Glutamatergic neuron (in vitro differentiated cells): ENCODE measurements around the gene BRINP3. TPM values are rescaled to one million over a fixed set of nuclear protein-coding genes. Genes with fewer than 3 reads are reported as not detected.

ENCODE experiments used
- DNase-seq: peaks from one replicate; pipeline ENCODE4 v3.0.0; 2022
- H3K27ac Mint-ChIP-seq: one replicate; pipeline ENCODE4 v1.8.0; 2020; ENCODE audit warnings: mild to moderate bottlenecking, mixed read lengths, inconsistent platforms; ENCODE audit not compliant: unreplicated experiment
- H3K27me3 Mint-ChIP-seq: one replicate; pipeline ENCODE4 v1.8.0; 2020; ENCODE audit warnings: mild to moderate bottlenecking, moderate library complexity, mixed read lengths, inconsistent platforms; ENCODE audit not compliant: unreplicated experiment
- H3K36me3 Mint-ChIP-seq: one replicate; pipeline ENCODE4 v1.8.0; 2020; ENCODE audit warnings: mild to moderate bottlenecking, mixed read lengths, inconsistent platforms; ENCODE audit not compliant: unreplicated experiment
- H3K4me1 Mint-ChIP-seq: one replicate; pipeline ENCODE4 v1.8.0; 2020; ENCODE audit warnings: mild to moderate bottlenecking, low read depth, mixed read lengths, inconsistent platforms; ENCODE audit not compliant: unreplicated experiment
- H3K4me3 Mint-ChIP-seq: one replicate; pipeline ENCODE4 v1.8.0; 2020; ENCODE audit warnings: mild to moderate bottlenecking, mixed read lengths, inconsistent platforms; ENCODE audit not compliant: unreplicated experiment
- H3K9me3 Mint-ChIP-seq: one replicate; pipeline ENCODE4 v1.8.0; 2020; ENCODE audit warnings: mild to moderate bottlenecking, moderate library complexity, mixed read lengths, inconsistent platforms; ENCODE audit not compliant: unreplicated experiment
- CTCF ChIP-seq: fragments of 200-600 bp; sonication (generic); IDR thresholded peaks from one replicate; pipeline ENCODE4 v1.5.0; 2021; ENCODE audit not compliant: partially characterized antibody, unreplicated experiment
- total RNA-seq: library from RNA; stranded (reverse); fragmentation: NEBNext Ultra II Directional; extraction: Animal tissue kit (Norgen Biotek cat#: 25700); gene quantifications from one replicate; pipeline ENCODE4 v1.2.1, GENCODE V29; 2021; ENCODE audit not compliant: unreplicated experiment

Gene BRINP3
- total RNA-seq, 1 donor from 2014 or later = not detected

GRCh38 chr1:190328361-190328760, 149.3 kb downstream of the BRINP3 start:
- Mint-ChIP-seq H3K36me3 (no peaks in the 10 kb centered on the region), H3K4me1 (no peaks in the 10 kb centered on the region), H3K27me3 (no peaks in the 10 kb centered on the region), H3K9me3 (no peaks in the 10 kb centered on the region), H3K27ac (no peak overlapping the region), H3K4me3 (no peak overlapping the region)
- DNase-seq = no peak
- no peak for TF ChIP-seq CTCF

GRCh38 chr1:190327271-190327670, 150.4 kb downstream of the BRINP3 start:
- no peak for TF ChIP-seq CTCF
- DNase-seq = no peak
- Mint-ChIP-seq H3K27me3 (no peaks in the 10 kb centered on the region), H3K9me3 (no peaks in the 10 kb centered on the region), H3K27ac (no peak overlapping the region), H3K4me1 (no peaks in the 10 kb centered on the region), H3K4me3 (no peak overlapping the region), H3K36me3 (no peaks in the 10 kb centered on the region)

GRCh38 chr1:190323530-190323929, 154.1 kb downstream of the BRINP3 start:
- Mint-ChIP-seq H3K4me3 (no peak overlapping the region), H3K4me1 (no peaks in the 10 kb centered on the region), H3K27me3 (peaks cover 2% of the 10 kb centered on the region), H3K9me3 (no peaks in the 10 kb centered on the region), H3K36me3 (no peaks in the 10 kb centered on the region), H3K27ac (no peak overlapping the region)
- TF ChIP-seq CTCF = no peak
- no peak for DNase-seq

- no peaks in the 10 kb centered on the region for H3K9me3 Mint-ChIP-seq
- no peak for TF ChIP-seq CTCF
- no peak overlapping the region for H3K4me3 Mint-ChIP-seq
- no peaks in the 10 kb centered on the region for H3K4me1 Mint-ChIP-seq
- no peak for DNase-seq
- no peak overlapping the region for H3K27ac Mint-ChIP-seq
- peaks cover 2% of the 10 kb centered on the region for H3K27me3 Mint-ChIP-seq
- no peaks in the 10 kb centered on the region for H3K36me3 Mint-ChIP-seq
Observed at GRCh38 chr1:190322274-190322673, 155.4 kb downstream of the BRINP3 start.

- no peak for DNase-seq
- Mint-ChIP-seq H3K27me3 (peaks cover 2% of the 10 kb centered on the region), H3K4me3 (no peak overlapping the region), H3K9me3 (no peaks in the 10 kb centered on the region), H3K36me3 (no peaks in the 10 kb centered on the region), H3K4me1 (no peaks in the 10 kb centered on the region), H3K27ac (no peak overlapping the region)
- TF ChIP-seq CTCF = no peak
Observed at GRCh38 chr1:190320952-190321351, 156.7 kb downstream of the BRINP3 start.
